SU-DHL-6 (cell line): ENCODE data around the gene ACBD6.
A peak's percentile ranks its signal among the peaks of the same experiment; 100 is the strongest.

Experiments
- H2AFZ ChIP-seq: fragments of 200-600 bp; sonication (generic); 2 replicates; pipeline ENCODE4 v1.6.1; 2014; ENCODE audit warnings: low read depth, mild to moderate bottlenecking, moderate library complexity, mixed read lengths, antibody characterized with exemption, low read length; ENCODE audit not compliant: severe bottlenecking
- H3F3A ChIP-seq: fragments of 200-600 bp; shearing (Covaris generic); 2 replicates; pipeline ENCODE4 v1.6.0; 2016; ENCODE audit warnings: antibody characterized with exemption, mild to moderate bottlenecking; ENCODE audit not compliant: insufficient read depth
- H3K27ac ChIP-seq: fragments of 200-600 bp; sonication (generic); 2 replicates; pipeline ENCODE4 v1.5.1; 2016; ENCODE audit warnings: low read depth, mild to moderate bottlenecking, low read length, moderate library complexity, mixed read lengths
- H3K27me3 ChIP-seq: fragments of 200-600 bp; sonication (generic), shearing (Covaris generic); 2 replicates; pipeline ENCODE4 v1.6.0; 2014; ENCODE audit warnings: mild to moderate bottlenecking, low read length
- H3K36me3 ChIP-seq: fragments of 200-600 bp; sonication (generic); 2 replicates; pipeline ENCODE4 v1.6.1; 2014; ENCODE audit warnings: mild to moderate bottlenecking, low read length, mixed read lengths
- H3K4me2 ChIP-seq: fragments of 300-600, 200-600 bp; shearing (Covaris generic), sonication (generic); 2 replicates; pipeline ENCODE4 v1.6.0; 2014; ENCODE audit warnings: low read length, low read depth, mild to moderate bottlenecking; ENCODE audit not compliant: poor library complexity, severe bottlenecking
- H3K4me3 ChIP-seq: fragments of 200-600 bp; sonication (generic); 2 replicates; pipeline ENCODE4 v1.5.1; 2014; ENCODE audit warnings: antibody characterized with exemption, low read length, mild to moderate bottlenecking, mixed read lengths; ENCODE audit not compliant: insufficient read depth, poor library complexity, severe bottlenecking
- H3K79me2 ChIP-seq: fragments of 200-600 bp; sonication (generic); 2 replicates; pipeline ENCODE4 v1.6.1; 2014; ENCODE audit warnings: mild to moderate bottlenecking, low read length, moderate library complexity; ENCODE audit not compliant: insufficient read depth
- H3K9ac ChIP-seq: fragments of 200-600 bp; sonication (generic); 2 replicates; pipeline ENCODE4 v1.7.0; 2014; ENCODE audit warnings: mild to moderate bottlenecking, low read length
- H3K9me2 ChIP-seq: fragments of 200-600 bp; sonication (generic); replicated peaks from 2 replicates; pipeline ENCODE4 v1.6.1; 2014; ENCODE audit warnings: low read length; ENCODE audit not compliant: insufficient read depth
- H3K9me3 ChIP-seq: fragments of 200-600 bp; sonication (generic); 2 replicates; pipeline ENCODE4 v1.6.1; 2014; ENCODE audit warnings: low read length, mixed read lengths; ENCODE audit not compliant: insufficient read depth
- H4K20me1 ChIP-seq: fragments of 200-600 bp; sonication (generic); 2 replicates; pipeline ENCODE4 v1.6.1; 2014; ENCODE audit warnings: low read depth, mild to moderate bottlenecking, antibody characterized with exemption, low read length, moderate library complexity, mixed read lengths
- EZH2phosphoT487 ChIP-seq: fragments of 200-600 bp; sonication (generic), shearing (Covaris generic); conservative IDR thresholded peaks from 2 replicates; pipeline ENCODE4 v1.6.1; 2018; ENCODE audit warnings: mild to moderate bottlenecking, antibody characterized with exemption, low read length, moderate library complexity, mixed read lengths
- TF ChIP-seq, protein P1 (sequence below): fragments of 200-600 bp; sonication (generic); IDR thresholded peaks from one replicate; pipeline ENCODE4 v1.5.1; 2017; ENCODE audit warnings: antibody characterized with exemption, mild to moderate bottlenecking, low read length, moderate library complexity; ENCODE audit not compliant: insufficient read depth, poor library complexity, severe bottlenecking

The ACBD6 gene

DNA sequence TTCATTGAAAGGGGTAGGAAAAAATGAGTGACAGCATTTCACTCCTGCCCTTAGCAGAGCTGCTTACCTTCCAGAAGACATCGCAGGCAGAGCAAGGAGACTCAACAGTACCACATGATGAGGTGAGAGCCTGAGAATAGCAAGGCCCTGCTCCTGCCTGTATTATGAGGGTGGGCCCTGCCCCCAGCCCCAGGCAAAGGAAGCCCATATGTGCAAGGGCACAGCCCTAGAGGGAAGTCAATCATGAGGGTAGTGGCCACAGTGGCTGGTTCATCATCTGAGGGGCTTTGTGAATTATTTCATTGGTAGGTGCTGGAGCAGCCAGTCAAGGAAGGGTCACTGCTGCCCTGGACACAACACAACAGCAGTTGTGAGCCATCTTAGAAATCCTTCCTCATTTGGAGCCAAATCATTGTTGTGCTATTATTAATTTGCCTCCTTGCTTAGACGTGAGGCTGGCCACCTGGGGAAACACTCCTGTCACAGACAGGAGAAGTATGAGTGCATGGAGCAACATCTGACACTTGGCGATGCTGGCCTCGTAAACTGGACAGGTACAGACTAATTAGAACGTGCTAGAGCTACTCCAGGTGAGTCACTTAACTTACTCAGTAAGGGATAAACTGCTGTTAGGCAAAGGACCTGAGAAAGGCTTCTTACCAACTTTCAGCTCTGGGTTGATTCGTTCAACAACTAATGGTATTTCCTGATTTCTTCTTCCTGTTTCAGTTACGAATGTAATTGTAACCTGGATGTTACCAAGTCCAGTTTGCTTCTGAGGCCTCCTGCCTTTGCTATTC lies 22.7 kb upstream of the ACBD6 start:
- Histone ChIP-seq H4K20me1 (no peaks in the 10 kb centered on the region), H2AFZ (peak overlapping the region; percentile 56), H3K27ac (no peak overlapping the region), H3K27me3 (no peaks in the 10 kb centered on the region), H3K4me2 (peak overlapping the region; percentile 28), H3K36me3 (no peaks in the 10 kb centered on the region), H3K9me3 (no peaks in the 10 kb centered on the region), H3K9ac (no peak overlapping the region), H3K9me2 (no peaks in the 10 kb centered on the region), H3K79me2 (no peaks in the 10 kb centered on the region), H3F3A (no peaks in the 10 kb centered on the region), H3K4me3 (no peak overlapping the region)
- TF ChIP-seq EZH2phosphoT487, result no peak
- TF ChIP-seq, protein P1, sequence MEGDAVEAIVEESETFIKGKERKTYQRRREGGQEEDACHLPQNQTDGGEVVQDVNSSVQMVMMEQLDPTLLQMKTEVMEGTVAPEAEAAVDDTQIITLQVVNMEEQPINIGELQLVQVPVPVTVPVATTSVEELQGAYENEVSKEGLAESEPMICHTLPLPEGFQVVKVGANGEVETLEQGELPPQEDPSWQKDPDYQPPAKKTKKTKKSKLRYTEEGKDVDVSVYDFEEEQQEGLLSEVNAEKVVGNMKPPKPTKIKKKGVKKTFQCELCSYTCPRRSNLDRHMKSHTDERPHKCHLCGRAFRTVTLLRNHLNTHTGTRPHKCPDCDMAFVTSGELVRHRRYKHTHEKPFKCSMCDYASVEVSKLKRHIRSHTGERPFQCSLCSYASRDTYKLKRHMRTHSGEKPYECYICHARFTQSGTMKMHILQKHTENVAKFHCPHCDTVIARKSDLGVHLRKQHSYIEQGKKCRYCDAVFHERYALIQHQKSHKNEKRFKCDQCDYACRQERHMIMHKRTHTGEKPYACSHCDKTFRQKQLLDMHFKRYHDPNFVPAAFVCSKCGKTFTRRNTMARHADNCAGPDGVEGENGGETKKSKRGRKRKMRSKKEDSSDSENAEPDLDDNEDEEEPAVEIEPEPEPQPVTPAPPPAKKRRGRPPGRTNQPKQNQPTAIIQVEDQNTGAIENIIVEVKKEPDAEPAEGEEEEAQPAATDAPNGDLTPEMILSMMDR, result no peak

DNA sequence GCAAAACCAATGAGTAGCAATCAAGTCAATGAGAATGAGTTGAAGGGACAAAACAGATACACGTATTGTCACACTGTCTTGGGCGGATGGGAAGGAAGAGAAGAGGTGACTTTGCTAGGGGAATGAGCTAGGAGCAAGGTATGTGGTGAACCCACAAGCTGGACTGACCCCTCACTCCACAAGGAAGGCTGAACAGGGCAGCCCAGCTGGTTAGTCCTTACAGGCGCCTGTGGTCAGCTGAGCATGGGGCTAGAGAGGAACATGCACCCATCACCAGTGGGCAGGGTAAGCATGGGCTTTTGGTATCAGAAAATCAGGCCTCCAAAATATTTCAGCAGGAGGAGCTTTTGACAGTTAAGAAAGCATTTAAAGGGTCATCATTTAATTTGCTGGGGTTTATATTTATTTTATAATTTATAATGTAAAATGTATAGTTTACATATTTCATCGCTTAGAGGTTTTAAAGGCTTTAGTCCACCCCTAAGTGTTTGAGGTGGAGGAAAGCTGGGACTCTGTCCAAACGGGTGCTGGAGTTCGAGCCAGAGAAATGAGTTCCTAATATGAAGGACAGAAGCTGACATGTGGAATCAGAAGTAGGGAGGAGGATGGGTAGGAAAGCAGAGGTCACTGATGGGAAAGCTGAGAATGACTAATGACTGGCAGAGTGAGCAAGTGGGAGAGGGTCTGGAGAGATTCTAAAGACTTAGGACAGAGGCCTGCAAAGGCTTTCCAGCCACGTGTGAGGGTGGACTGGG lies 22.0 kb upstream of the ACBD6 start:
- Histone ChIP-seq H3F3A (no peaks in the 10 kb centered on the region), H3K36me3 (no peaks in the 10 kb centered on the region), H3K9ac (no peak overlapping the region), H3K79me2 (no peaks in the 10 kb centered on the region), H3K27ac (no peak overlapping the region), H2AFZ (no peak overlapping the region), H3K4me3 (no peak overlapping the region), H3K27me3 (no peaks in the 10 kb centered on the region), H4K20me1 (no peaks in the 10 kb centered on the region), H3K9me2 (no peaks in the 10 kb centered on the region), H3K4me2 (no peak overlapping the region), H3K9me3 (no peaks in the 10 kb centered on the region)
- TF ChIP-seq EZH2phosphoT487, result no peak
- TF ChIP-seq, protein P1, result no peak

DNA sequence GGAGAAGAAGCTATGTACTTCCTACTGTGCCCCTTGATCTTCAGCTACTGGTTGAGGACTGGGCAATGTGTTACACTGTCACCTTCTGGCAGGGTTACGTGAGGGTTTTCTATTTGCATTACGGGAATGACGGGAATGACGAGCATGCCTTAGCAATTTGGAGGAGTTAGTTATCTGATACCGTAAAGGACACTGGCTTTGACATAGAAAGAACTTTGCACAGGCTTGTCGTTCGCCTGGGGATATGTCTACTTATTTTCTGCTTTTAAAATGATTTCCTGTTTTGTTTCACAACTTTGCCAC lies 19.8 kb upstream of the ACBD6 start:
- no peak overlapping the region for H3K4me2 ChIP-seq
- H3K4me3 ChIP-seq, result no peak overlapping the region
- no peaks in the 10 kb centered on the region for H3K79me2 ChIP-seq
- H3K9ac ChIP-seq, result no peak overlapping the region
- no peak overlapping the region for H2AFZ ChIP-seq
- no peaks in the 10 kb centered on the region for H3K9me2 ChIP-seq
- no peaks in the 10 kb centered on the region for H4K20me1 ChIP-seq
- no peak for TF ChIP-seq EZH2phosphoT487
- TF ChIP-seq, protein P1, result no peak
- H3K9me3 ChIP-seq, result no peaks in the 10 kb centered on the region
- H3F3A ChIP-seq, result no peaks in the 10 kb centered on the region
- no peaks in the 10 kb centered on the region for H3K27me3 ChIP-seq
- no peaks in the 10 kb centered on the region for H3K36me3 ChIP-seq
- H3K27ac ChIP-seq, result no peak overlapping the region
